ENCODE data around the gene KLHL21.

KLHL21 gene

DNA sequence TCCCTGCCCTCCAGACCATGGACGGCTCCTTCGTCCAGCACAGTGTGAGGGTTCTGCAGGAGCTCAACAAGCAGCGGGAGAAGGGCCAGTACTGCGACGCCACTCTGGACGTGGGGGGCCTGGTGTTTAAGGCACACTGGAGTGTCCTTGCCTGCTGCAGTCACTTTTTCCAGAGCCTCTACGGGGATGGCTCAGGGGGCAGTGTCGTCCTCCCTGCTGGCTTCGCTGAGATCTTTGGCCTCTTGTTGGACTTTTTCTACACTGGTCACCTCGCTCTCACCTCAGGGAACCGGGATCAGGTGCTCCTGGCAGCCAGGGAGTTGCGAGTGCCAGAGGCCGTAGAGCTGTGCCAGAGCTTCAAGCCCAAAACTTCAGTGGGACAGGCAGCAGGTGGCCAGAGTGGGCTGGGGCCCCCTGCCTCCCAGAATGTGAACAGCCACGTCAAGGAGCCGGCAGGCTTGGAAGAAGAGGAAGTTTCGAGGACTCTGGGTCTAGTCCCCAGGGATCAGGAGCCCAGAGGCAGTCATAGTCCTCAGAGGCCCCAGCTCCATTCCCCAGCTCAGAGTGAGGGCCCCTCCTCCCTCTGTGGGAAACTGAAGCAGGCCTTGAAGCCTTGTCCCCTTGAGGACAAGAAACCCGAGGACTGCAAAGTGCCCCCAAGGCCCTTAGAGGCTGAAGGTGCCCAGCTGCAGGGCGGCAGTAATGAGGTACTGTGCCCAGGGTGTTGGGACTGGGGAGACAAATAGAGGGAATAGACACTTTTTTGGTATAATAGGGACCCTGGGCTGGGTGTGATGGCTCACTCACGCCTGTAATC, 21.9 kb downstream of the KLHL21 start:
- H3K4me3 ChIP-seq (ENCODE audit: low read depth, low read length), result peak overlapping the region; percentile 73
- no peaks in the 10 kb centered on the region for H3K4me1 ChIP-seq
- H3K36me3 ChIP-seq, result no peaks in the 10 kb centered on the region
- DNase-seq, result no peak
- H3K9me3 ChIP-seq, result no peaks in the 10 kb centered on the region
- TF ChIP-seq, protein P1, sequence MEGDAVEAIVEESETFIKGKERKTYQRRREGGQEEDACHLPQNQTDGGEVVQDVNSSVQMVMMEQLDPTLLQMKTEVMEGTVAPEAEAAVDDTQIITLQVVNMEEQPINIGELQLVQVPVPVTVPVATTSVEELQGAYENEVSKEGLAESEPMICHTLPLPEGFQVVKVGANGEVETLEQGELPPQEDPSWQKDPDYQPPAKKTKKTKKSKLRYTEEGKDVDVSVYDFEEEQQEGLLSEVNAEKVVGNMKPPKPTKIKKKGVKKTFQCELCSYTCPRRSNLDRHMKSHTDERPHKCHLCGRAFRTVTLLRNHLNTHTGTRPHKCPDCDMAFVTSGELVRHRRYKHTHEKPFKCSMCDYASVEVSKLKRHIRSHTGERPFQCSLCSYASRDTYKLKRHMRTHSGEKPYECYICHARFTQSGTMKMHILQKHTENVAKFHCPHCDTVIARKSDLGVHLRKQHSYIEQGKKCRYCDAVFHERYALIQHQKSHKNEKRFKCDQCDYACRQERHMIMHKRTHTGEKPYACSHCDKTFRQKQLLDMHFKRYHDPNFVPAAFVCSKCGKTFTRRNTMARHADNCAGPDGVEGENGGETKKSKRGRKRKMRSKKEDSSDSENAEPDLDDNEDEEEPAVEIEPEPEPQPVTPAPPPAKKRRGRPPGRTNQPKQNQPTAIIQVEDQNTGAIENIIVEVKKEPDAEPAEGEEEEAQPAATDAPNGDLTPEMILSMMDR (IDR thresholded peaks at IDR 0.05; ENCODE audit: low read depth, low read length), result no peak
- no peaks in the 10 kb centered on the region for H3K27me3 ChIP-seq

DNA sequence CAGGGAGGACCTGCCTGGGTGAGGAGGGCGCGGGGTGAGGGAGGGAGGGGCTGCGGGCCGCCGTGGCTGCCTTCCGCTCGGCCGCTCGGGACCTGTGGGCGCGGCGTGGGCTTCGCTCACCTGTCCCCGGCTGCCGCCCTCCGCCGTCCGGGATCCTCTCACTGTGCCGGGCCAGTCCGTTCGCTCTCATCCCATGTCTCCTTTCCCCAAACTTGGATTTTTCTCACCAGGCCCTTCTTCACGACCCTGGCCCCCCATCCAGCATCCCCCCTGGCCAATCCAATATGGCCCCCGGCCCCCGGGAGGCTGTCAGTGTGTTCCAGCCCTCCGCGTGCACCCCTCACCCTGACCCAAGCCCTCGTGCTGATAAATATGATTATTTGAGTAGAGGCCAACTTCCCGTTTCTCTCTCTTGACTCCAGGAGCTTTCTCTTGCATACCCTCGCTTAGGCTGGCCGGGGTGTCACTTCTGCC, 22.5 kb downstream of the KLHL21 start:
- H3K36me3 ChIP-seq, result no peaks in the 10 kb centered on the region
- no peaks in the 10 kb centered on the region for H3K4me1 ChIP-seq
- no peaks in the 10 kb centered on the region for H3K27me3 ChIP-seq
- no peak for DNase-seq
- TF ChIP-seq, protein P1 (IDR thresholded peaks at IDR 0.05; ENCODE audit: low read depth, low read length), result no peak
- peak overlapping the region; percentile 73 for H3K4me3 ChIP-seq (ENCODE audit: low read depth, low read length)
- H3K9me3 ChIP-seq, result no peaks in the 10 kb centered on the region

DNA sequence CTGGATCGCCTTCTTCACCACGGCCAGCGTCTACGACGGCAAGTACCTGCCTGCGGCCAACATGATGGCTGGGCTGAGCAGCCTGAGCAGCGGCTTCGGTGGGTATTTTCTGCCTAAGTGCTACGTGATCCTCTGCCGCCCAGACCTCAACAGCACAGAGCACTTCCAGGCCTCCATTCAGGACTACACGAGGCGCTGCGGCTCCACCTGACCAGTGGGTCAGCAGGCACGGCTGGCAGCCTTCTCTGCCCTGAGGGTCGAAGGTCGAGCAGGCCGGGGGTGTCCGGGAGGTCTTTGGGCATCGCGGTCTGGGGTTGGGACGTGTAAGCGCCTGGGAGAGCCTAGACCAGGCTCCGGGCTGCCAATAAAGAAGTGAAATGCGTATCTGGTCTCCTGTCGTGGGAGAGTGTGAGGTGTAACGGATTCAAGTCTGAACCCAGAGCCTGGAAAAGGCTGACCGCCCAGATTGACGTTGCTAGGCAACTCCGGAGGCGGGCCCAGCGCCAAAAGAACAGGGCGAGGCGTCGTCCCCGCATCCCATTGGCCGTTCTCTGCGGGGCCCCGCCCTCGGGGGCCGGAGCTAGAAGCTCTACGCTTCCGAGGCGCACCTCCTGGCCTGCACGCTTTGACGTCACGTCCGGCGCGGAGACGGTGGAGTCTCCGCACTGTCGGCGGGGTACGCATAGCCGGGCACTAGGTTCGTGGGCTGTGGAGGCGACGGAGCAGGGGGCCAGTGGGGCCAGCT, 23.1 kb downstream of the KLHL21 start, which contains the start of gene ZBTB48:
TSS of gene ZBTB48 (plus strand) at position 621 of the 745 bp plus-strand sequence. CDS start 616 bp downstream, outside the sequence.
- TF ChIP-seq, protein P1 (IDR thresholded peaks at IDR 0.05; ENCODE audit: low read depth, low read length), result no peak
- H3K27me3 ChIP-seq, result no peaks in the 10 kb centered on the region
- no peaks in the 10 kb centered on the region for H3K4me1 ChIP-seq
- H3K4me3 ChIP-seq (ENCODE audit: low read depth, low read length), result peak within 1 kb of the TSS; percentile 73
- no peaks in the 10 kb centered on the region for H3K36me3 ChIP-seq
- H3K9me3 ChIP-seq, result no peaks in the 10 kb centered on the region
- peak; percentile 96 for DNase-seq

DNA sequence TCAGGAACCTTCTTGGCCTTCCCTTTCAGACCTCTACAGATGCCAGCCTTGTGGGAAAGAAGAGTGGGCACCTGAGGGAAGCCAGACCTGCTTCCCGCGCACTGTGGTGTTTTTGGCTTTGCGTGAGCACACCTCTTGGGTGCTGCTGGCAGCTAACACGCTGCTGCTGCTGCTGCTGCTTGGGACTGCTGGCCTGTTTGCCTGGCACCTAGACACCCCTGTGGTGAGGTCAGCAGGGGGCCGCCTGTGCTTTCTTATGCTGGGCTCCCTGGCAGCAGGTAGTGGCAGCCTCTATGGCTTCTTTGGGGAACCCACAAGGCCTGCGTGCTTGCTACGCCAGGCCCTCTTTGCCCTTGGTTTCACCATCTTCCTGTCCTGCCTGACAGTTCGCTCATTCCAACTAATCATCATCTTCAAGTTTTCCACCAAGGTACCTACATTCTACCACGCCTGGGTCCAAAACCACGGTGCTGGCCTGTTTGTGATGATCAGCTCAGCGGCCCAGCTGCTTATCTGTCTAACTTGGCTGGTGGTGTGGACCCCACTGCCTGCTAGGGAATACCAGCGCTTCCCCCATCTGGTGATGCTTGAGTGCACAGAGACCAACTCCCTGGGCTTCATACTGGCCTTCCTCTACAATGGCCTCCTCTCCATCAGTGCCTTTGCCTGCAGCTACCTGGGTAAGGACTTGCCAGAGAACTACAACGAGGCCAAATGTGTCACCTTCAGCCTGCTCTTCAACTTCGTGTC, 23.9 kb downstream of the KLHL21 start:
- Histone ChIP-seq H3K4me3 (ENCODE audit: low read depth, low read length) (peak overlapping the region; percentile 58), H3K36me3 (no peaks in the 10 kb centered on the region)
- TF ChIP-seq, protein P1 (IDR thresholded peaks at IDR 0.05; ENCODE audit: low read depth, low read length), result no peak

DNA sequence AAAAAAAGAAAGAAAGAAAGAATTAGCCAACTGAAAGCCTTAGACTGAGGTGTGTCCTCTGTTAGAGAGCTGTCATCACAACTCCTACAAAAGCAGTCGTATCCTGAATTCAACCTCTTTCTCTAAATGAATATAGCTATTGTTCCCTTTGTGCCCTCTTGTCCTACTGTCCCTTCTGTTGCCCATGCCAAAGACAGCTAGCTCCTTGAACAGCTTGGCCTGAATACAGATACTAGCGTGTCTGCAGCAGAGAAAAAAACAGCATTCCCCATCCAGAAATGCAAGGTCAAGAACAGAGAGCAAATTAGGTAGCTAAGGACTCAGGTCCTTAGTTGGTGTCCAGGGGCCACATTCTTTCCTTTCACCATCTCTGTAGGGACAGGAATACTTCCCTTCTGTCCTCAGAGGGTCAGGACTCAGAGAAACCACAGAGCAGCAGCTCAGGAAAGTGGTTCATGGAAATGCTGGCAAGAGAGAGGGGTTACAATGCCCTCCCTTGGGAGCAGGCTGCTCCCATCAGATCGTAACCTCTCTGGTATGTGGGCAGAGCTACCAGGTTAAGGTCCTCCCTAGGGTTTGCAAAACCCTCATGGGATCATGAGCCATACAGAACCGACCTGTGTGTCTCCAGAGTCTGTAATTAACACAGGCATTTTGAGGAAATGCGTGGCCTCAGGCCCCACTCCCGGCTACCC, 24.7 kb downstream of the KLHL21 start:
- no peaks in the 10 kb centered on the region for H3K27me3 ChIP-seq
- no peak overlapping the region for H3K4me3 ChIP-seq (ENCODE audit: low read depth, low read length)
- no peak for DNase-seq
- TF ChIP-seq, protein P1 (IDR thresholded peaks at IDR 0.05; ENCODE audit: low read depth, low read length), result no peak
- H3K9me3 ChIP-seq, result no peaks in the 10 kb centered on the region
- no peaks in the 10 kb centered on the region for H3K4me1 ChIP-seq
- H3K36me3 ChIP-seq, result no peaks in the 10 kb centered on the region

More for the DNA sequence above, 23.9 kb downstream of the KLHL21 start:
- no peaks in the 10 kb centered on the region for H3K4me1 ChIP-seq
- no peaks in the 10 kb centered on the region for H3K9me3 ChIP-seq
- DNase-seq, result no peak
- no peaks in the 10 kb centered on the region for H3K27me3 ChIP-seq

All from BE2C (cell line).